ENCODE data around the gene TFPI. TPM values are rescaled to one million over a fixed set of nuclear protein-coding genes. Genes with fewer than 3 reads are reported as not detected.

TFPI gene
- total and polyA plus RNA-seq, 10 of the 15 experiments (the other 5 are each of a cell fraction or from before 2014, with no cell fraction given): 0.07 to 0.59 (median 0.34) TPM

DNA sequence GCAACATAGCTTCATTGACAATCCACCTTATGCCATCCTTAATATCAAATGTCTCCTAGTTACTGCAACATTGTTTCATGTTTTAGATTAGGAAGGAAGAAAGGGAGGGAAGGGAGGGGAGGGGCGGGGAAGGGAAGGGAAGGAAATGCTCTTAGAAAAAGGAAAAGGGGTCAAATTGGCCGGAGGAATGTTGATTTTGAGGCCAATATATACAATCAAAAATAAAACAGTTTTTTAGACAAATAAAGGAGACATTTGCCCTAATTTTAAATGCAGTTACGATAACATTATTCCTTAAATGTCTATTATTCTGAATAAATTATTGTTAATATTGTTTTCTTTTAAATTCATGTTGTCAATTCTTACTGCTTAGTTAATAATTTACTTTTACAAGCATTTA is 72.7 kb downstream of the TFPI start:
- FAIRE-seq (no peak), ATAC-seq (no peak), DNase-seq (ENCODE audit: low read depth, low spot score) (no peak)
- no peaks in the 10 kb centered on the region for H4K20me1 ChIP-seq (ENCODE audit: control insufficient read depth, insufficient read depth)
- H3K36me3 ChIP-seq (ENCODE audit: control insufficient read depth in 2 of 2, insufficient read depth in 2 of 2, low read length in 1 of 2): no peaks in the 10 kb centered on the region
- H3K9ac ChIP-seq (ENCODE audit: control insufficient read depth, insufficient read depth, low read length): no peak overlapping the region
- ChIA-PET SMC1A (ENCODE audit: uncharacterized antibody, unreplicated experiment) (no interaction called here), RAD21 (ENCODE audit: unreplicated experiment) (no interaction called here), POLR2A (no interaction called here), CTCF (interaction anchor here (1.0 kb wide), 1 partner anchor 18 kb away, joined by 3 read pairs; no protein-coding TSS in a partner anchor)
- intact Hi-C loops (cut with micrococcal nuclease; ENCODE audit: unreplicated experiment): no loop called here
- H3K79me2 ChIP-seq (ENCODE audit: control insufficient read depth, insufficient read depth, low read length): no peaks in the 10 kb centered on the region
- no peak overlapping the region for H3K4me2 ChIP-seq (ENCODE audit: control insufficient read depth, insufficient read depth)
- no peaks in the 10 kb centered on the region; the same call in 2 of the 3 replicates for H3K9me3 ChIP-seq (replicated peaks; ENCODE audit: control insufficient read depth, insufficient read depth, low read length)
- TF ChIP-seq NR2F1 (conservative IDR thresholded peaks at IDR 0.05): no peak
- in situ Hi-C loops (cut with MboI): no loop called here
- no peak overlapping the region for H3K4me3 ChIP-seq
- H3K4me1 ChIP-seq (ENCODE audit: control insufficient read depth, insufficient read depth, low read length): no peaks in the 10 kb centered on the region
- WGBS (ENCODE audit: insufficient coverage, insufficient replicate concordance, low lambda C conversion rate, missing lambda C conversion rate): 38% methylated on average over 2 of the region's 3 CpGs
- H3K27ac ChIP-seq (ENCODE audit: control insufficient read depth, insufficient read depth): no peak overlapping the region
- H3K27me3 ChIP-seq (replicated peaks in 1 of 2; ENCODE audit: control insufficient read depth in 2 of 2, insufficient read depth in 2 of 2, low read length in 1 of 2): no peaks in the 10 kb centered on the region
- BruUV-seq (replicated peaks): no TSS peak
- no peak overlapping the region for H2AFZ ChIP-seq (ENCODE audit: control insufficient read depth, low read depth, low read length)

DNA sequence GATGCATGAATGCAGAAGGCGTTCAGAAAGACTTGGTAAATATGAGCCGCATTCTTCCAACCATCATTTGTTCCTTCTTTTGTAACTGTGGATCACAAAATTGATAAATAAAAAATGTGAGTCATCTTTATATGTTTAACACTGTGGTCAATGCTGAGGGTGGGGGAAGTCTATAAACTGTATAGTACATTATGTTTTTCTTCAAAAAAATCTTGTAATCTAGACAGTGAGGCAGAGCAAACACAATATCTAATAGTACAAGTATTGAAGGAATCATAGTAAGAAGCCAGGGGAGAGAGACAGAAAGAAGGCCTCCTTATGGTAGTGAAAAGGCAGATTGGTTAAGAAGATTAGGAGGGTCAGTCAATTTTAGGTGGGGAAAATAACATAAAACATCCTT is 75.5 kb downstream of the TFPI start:
- Histone ChIP-seq H4K20me1 (ENCODE audit: control insufficient read depth, insufficient read depth) (no peaks in the 10 kb centered on the region), H3K4me1 (ENCODE audit: control insufficient read depth, insufficient read depth, low read length) (no peaks in the 10 kb centered on the region), H3K36me3 (ENCODE audit: control insufficient read depth in 2 of 2, insufficient read depth in 2 of 2, low read length in 1 of 2) (no peaks in the 10 kb centered on the region), H3K9ac (ENCODE audit: control insufficient read depth, insufficient read depth, low read length) (no peak overlapping the region), H3K4me2 (ENCODE audit: control insufficient read depth, insufficient read depth) (no peak overlapping the region), H3K27ac (ENCODE audit: control insufficient read depth, insufficient read depth) (no peak overlapping the region), H3K27me3 (replicated peaks in 1 of 2; ENCODE audit: control insufficient read depth in 2 of 2, insufficient read depth in 2 of 2, low read length in 1 of 2) (no peaks in the 10 kb centered on the region), H2AFZ (ENCODE audit: control insufficient read depth, low read depth, low read length) (no peak overlapping the region), H3K4me3 (no peak overlapping the region), H3K79me2 (ENCODE audit: control insufficient read depth, insufficient read depth, low read length) (no peaks in the 10 kb centered on the region), H3K9me3 (replicated peaks; ENCODE audit: control insufficient read depth, insufficient read depth, low read length) (no peaks in the 10 kb centered on the region; the same call in 2 of the 3 replicates)
- 52% methylated on average over 2 of the region's 2 CpGs for whole genome bisulfite sequencing (ENCODE audit: insufficient coverage, insufficient replicate concordance, low lambda C conversion rate, missing lambda C conversion rate)
- CTCF ChIA-PET: interaction anchor here (1.0 kb wide), 1 partner anchor 21 kb away, joined by 5 read pairs; no protein-coding TSS in a partner anchor
- RAD21 ChIA-PET (ENCODE audit: unreplicated experiment): no interaction called here
- no peak for FAIRE-seq
- intact Hi-C loops (cut with micrococcal nuclease; ENCODE audit: unreplicated experiment): no loop called here
- SMC1A ChIA-PET (ENCODE audit: uncharacterized antibody, unreplicated experiment): no interaction called here
- ATAC-seq: no peak
- BruUV-seq (replicated peaks): no TSS peak
- DNase-seq (ENCODE audit: low read depth, low spot score): no peak
- POLR2A ChIA-PET: interaction anchor here (0.7 kb wide), 1 partner anchor 75 kb away, joined by 3 read pairs; no protein-coding TSS in a partner anchor
- in situ Hi-C loops (cut with MboI): no loop called here
- TF ChIP-seq NFXL1 (IDR thresholded peaks at IDR 0.05; ENCODE audit: borderline replicate concordance) (no peak), STAT3 (IDR thresholded peaks at IDR 0.05; ENCODE audit: low read depth, low read length) (no peak), BRCA1 (IDR thresholded peaks at IDR 0.05; ENCODE audit: low read depth, low read length) (no peak), ZNF687 (IDR thresholded peaks at IDR 0.05) (no peak), MAX (IDR thresholded peaks at IDR 0.05; ENCODE audit: low read depth, low read length) (no peak), NFIC (IDR thresholded peaks at IDR 0.05; ENCODE audit: low read depth, low read length) (no peak), POLR2A (IDR thresholded peaks at IDR 0.05; ENCODE audit: low read depth, low read length) (no peak), PAX8 (IDR thresholded peaks at IDR 0.05) (no peak), HDAC2 (IDR thresholded peaks at IDR 0.05) (no peak), ATF7 (IDR thresholded peaks at IDR 0.05; ENCODE audit: low read depth) (no peak), IRF3 (IDR thresholded peaks at IDR 0.05) (no peak), SIX5 (IDR thresholded peaks at IDR 0.05; ENCODE audit: low read depth, low read length, severe bottlenecking) (no peak), ASH2L (IDR thresholded peaks at IDR 0.05; ENCODE audit: borderline replicate concordance, low read depth) (no peak), ZNF384 (IDR thresholded peaks at IDR 0.05; ENCODE audit: borderline replicate concordance, low read depth, low read length) (no peak)

Data from GM12878 (cell line).